Heart right ventricle (tissue), 16 donors: ENCODE data around the gene TMEM92. TPM values are rescaled to one million over a fixed set of nuclear protein-coding genes. Genes with fewer than 3 reads are reported as not detected.

Source experiments
- ATAC-seq, 8 donors: fragments of 200-7000 bp; cut with Tn5 transposase; one replicate each; pipeline ENCODE4 v1.9.1; 2020; ENCODE audit warnings: mild to moderate bottlenecking in 8 of 8, moderate library complexity in 8 of 8, moderate number of reproducible peaks in 1 of 8
- DNase-seq, 2 donors: peaks; one replicate each; pipeline ENCODE4 v3.0.0-alpha.2; 2020
- H3K27ac ChIP-seq, 10 donors: fragments of 200-600 bp; sonication (generic) in 2 of 10; one replicate each; pipeline versions ENCODE4 v1.5.0 to v1.8.0; 2020 to 2022; ENCODE audit warnings: mild to moderate bottlenecking in 3 of 10
- H3K27me3 ChIP-seq, 7 donors: fragments of 200-600 bp; one replicate each; pipeline ENCODE4 v1.8.0; 2021 to 2022; ENCODE audit warnings: mild to moderate bottlenecking in 2 of 7
- H3K36me3 ChIP-seq, 9 donors: fragments of 200-600 bp; sonication (generic) in 1 of 9; one replicate each; pipeline versions ENCODE4 v1.5.0 to v1.8.0; 2020 to 2022; ENCODE audit warnings: mild to moderate bottlenecking in 2 of 9
- H3K4me1 ChIP-seq, 9 donors: fragments of 200-600 bp; sonication (generic) in 1 of 9; one replicate each; pipeline versions ENCODE4 v1.5.0 to v1.8.0; 2020 to 2022; ENCODE audit warnings: mild to moderate bottlenecking in 4 of 9
- H3K4me3 ChIP-seq, 10 donors: fragments of 200-600 bp; sonication (generic) in 2 of 10; one replicate each; pipeline versions ENCODE4 v1.5.0 to v1.8.0; 2020 to 2022; ENCODE audit warnings: mild to moderate bottlenecking in 7 of 10, moderate library complexity in 2 of 10
- H3K9me3 ChIP-seq, 11 donors: fragments of 200-600 bp in 10 of 11; sonication (generic) in 2 of 11; one replicate each; pipeline versions ENCODE4 v1.5.0 to v1.8.0; 2013 to 2022; ENCODE audit warnings: mild to moderate bottlenecking in 2 of 11, control low read depth in 1 of 11, moderate library complexity in 1 of 11
- WGBS, 2 donors: extraction: QIAGEN DNeasy Blood & Tissue Kit; methylation state at CpG; one replicate each; pipeline ENCODE4 v1.1.7; 2013; ENCODE audit warnings: inconsistent platforms in 1 of 2; 5-methylcytosine and 5-hydroxymethylcytosine counted together
- intact Hi-C, 10 donors: fragments of 100-400 bp; cut with DNase I; formaldehyde crosslinking; loops; one replicate each; pipeline versions ENCODE4 v1.11.1 to v1.14.2; 2022
- polyA plus RNA-seq, 2 donors: library from polyadenylated mRNA; stranded (reverse); fragments of 200-250 nt; gene quantifications; one replicate each; pipeline ENCODE4 v1.2.3, GENCODE V29; 2013
- total RNA-seq, 10 donors: library from RNA; stranded (reverse); fragmentation: NEBNext Ultra II Directional in 3 of 10; extraction: Animal tissue kit (Norgen Biotek cat#: 25700) in 3 of 10; gene quantifications; one replicate each; pipeline versions ENCODE4 v1.2.1 to v1.2.4, GENCODE V29; 2021 to 2023
- TF ChIP-seq, protein P1 (sequence below), 9 donors: fragments of 200-600 bp; sonication (generic) in 2 of 9; IDR thresholded peaks; one replicate each; pipeline versions ENCODE4 v1.5.0 to v1.8.0; 2021 to 2022; ENCODE audit warnings: antibody characterized with exemption in 9 of 9, mild to moderate bottlenecking in 5 of 9, moderate library complexity in 1 of 9
- donor health status: Arrhythmogenic right ventricular cardiomyopathy.
- donor health status: ischemic (EF 13 %, LVEDD 7.1; RV severe dilation, severe dysfunction).
- donor health status: healthy with polysubstance abuse.
- donor health status: DM: no; HTN: yes; CAD: no.
- donor health status: DM: no; HTN: no; CAD: no.
- donor health status: ischemic (EF 25% LVEDD 6.9; RV normal size, moderate dysfunction).
- donor health status: ischemic (EF 25% LVEDD 5.7; RV mildly dilated, moderate dysfunction).
- donor health status: healthy.
- donor health status: DM: yes; HTN: yes; CAD: no.
- donor health status: Ischemic cardiomyopathy.
- donor health status: ischemic (EF 35%, LVEDD 5.7; RV mildly dilated, moderate dysfunction).
- donor health status: nonischemic (EF 11% LVEDD 7.7; RV severe dilation, severe dysfunction).
- donor health status: DM: yes; HTN: yes; CAD: no.
- donor health status: PGD.
- donor health status: ischemic (EF 29% LVEDD 5.4; RV normal size, mild dysfunction).
- donor health status: nonischemic (EF 23%, LVEDD 6.1; RV moderate dilation, normal function).

The TMEM92 gene
- total and polyA plus RNA-seq, 12 donors, result 0.04 TPM; not detected in 11

DNA sequence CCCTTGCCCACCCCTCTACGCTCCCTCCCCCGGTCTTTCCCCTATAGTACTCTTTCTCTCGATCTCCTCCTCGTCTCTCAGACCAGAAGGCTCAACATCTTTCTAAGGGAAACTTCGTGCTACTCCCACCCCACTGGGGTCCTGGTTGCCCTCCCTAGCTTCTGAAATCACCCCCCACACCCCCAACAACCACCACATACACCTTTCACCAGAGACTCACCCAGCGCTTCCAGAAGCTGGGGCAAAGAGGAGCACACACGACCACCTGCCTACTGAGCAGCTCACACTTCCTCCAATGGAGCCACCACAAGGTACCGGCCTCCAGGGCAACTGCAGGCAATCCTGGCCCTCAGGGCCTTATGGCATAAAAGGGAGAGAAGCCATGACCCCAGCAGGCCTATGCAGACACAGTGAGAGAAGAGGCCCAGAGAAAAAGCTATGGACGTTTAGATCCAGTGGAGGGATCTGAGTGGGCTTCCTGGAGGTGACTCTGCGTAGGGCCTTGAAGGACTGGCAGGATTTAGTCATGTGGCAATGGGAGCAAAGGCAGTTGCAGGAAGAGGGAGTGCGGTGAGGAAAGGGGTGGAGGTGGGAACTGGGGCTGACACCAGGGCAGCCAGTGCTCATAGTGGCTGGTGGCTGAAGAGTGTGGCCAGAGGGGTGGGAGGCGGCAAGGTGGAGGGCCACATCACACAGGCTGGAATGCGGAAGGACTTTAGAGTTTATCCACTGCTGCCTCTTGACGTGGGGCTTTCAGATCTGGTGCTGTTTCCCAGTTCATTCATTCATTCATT lies 12.1 kb upstream of the TMEM92 start:
- peaks cover 0 to 28% (median 16%) of the 10 kb centered on the region in 7 donors for H3K27me3 ChIP-seq
- no peak overlapping the region for H3K4me3 ChIP-seq
- no peaks in the 10 kb centered on the region for H3K36me3 ChIP-seq
- H3K9me3 ChIP-seq, result no peaks in the 10 kb centered on the region
- no peak for ATAC-seq
- intact Hi-C loops, result no loop called here
- DNase-seq, result no peak
- no peak overlapping the region for H3K27ac ChIP-seq
- 83 to 93% methylated on average over 14 of the region's 14 CpGs for WGBS, 2 donors
- TF ChIP-seq, protein P1, sequence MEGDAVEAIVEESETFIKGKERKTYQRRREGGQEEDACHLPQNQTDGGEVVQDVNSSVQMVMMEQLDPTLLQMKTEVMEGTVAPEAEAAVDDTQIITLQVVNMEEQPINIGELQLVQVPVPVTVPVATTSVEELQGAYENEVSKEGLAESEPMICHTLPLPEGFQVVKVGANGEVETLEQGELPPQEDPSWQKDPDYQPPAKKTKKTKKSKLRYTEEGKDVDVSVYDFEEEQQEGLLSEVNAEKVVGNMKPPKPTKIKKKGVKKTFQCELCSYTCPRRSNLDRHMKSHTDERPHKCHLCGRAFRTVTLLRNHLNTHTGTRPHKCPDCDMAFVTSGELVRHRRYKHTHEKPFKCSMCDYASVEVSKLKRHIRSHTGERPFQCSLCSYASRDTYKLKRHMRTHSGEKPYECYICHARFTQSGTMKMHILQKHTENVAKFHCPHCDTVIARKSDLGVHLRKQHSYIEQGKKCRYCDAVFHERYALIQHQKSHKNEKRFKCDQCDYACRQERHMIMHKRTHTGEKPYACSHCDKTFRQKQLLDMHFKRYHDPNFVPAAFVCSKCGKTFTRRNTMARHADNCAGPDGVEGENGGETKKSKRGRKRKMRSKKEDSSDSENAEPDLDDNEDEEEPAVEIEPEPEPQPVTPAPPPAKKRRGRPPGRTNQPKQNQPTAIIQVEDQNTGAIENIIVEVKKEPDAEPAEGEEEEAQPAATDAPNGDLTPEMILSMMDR (IDR thresholded peaks at IDR 0.05), result no peak
- H3K4me1 ChIP-seq, result peaks cover 0 to 41% (median 12%) of the 10 kb centered on the region in 9 donors

DNA sequence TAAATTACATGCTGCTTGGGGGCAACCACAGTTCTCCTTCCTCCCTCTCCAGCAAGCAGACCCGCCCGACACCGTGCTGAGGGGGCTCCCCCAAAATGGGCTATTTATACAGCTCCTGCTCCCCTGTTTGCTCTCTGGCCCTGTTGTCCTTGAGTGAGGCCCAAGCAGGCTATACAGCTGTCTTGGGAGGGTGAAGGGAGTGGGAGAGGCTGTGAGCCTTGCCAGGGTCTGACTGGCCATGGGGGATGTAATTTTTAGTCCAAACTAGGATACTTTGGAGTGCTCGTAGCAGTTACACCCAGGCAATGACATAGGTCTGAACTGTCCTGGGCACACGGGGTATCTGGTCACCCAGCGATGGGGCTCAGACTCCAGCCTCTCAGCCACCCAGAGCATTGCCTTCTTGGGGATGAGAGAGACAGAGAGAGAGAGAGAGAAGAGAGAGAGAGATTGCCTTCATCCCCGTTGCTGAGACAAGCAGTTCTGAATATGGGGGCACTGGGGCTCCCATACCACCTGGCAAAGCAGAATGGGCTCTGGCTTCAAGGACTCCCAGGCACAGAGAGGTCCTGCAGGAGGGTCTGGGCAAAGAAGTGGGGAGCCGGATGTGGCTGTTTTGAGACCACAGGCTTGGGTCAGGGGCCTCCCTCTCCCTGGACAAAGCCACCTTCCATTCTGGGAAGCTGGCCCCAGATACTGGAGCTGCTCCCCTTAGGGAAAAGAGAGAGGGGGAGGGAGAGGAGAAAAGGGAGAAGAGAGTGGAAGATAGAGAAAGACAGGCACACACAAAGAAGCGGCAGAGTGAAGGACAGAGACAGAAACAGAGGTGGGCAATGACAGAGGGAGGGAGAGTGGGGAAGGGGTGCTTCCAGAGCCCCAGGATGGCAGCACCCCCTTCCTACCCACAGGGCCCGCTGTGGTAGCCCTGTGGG lies 10.7 kb upstream of the TMEM92 start:
- H3K9me3 ChIP-seq, result no peaks in the 10 kb centered on the region
- H3K4me1 ChIP-seq, result peaks cover 0 to 35% (median 12%) of the 10 kb centered on the region in 9 donors
- no peak for DNase-seq
- WGBS, 2 donors, result 72 to 77% methylated on average over 10 of the region's 10 CpGs
- no peak for ATAC-seq
- no peak overlapping the region for H3K4me3 ChIP-seq
- TF ChIP-seq, protein P1 (IDR thresholded peaks at IDR 0.05), result no peak
- no peaks in the 10 kb centered on the region for H3K36me3 ChIP-seq
- no peak overlapping the region for H3K27ac ChIP-seq
- intact Hi-C loops, result no loop called here
- peaks cover 0 to 18% (median 9%) of the 10 kb centered on the region in 7 donors for H3K27me3 ChIP-seq

GRCh38 chr17:50264263-50265113 lies 9.8 kb upstream of the TMEM92 start:
- H3K9me3 ChIP-seq, result no peaks in the 10 kb centered on the region
- peaks cover 0 to 10% (median 5%) of the 10 kb centered on the region in 7 donors for H3K27me3 ChIP-seq
- 74 to 82% methylated on average over 23 of the region's 23 CpGs for WGBS, 2 donors
- peaks cover 0 to 33% (median 10%) of the 10 kb centered on the region in 9 donors for H3K4me1 ChIP-seq
- H3K4me3 ChIP-seq, result no peak overlapping the region
- H3K27ac ChIP-seq, result no peak overlapping the region
- ATAC-seq (no peak), DNase-seq (no peak)
- H3K36me3 ChIP-seq, result no peaks in the 10 kb centered on the region
- intact Hi-C loops, result no loop called here
- TF ChIP-seq, protein P1 (IDR thresholded peaks at IDR 0.05), result no peak
